GM21786 (cell line): ENCODE measurements around the gene MFRP.

Experiments
- ATAC-seq: cut with Tn5 transposase; IDR thresholded peaks from one replicate; pipeline ENCODE4 v1.9.1; 2021; ENCODE audit not compliant: unreplicated experiment

The MFRP gene

GRCh38 chr11:119338965-119339588, 7.4 kb downstream of the MFRP start:
- no peak for ATAC-seq

- ATAC-seq, result no peak
Measured at GRCh38 chr11:119338318-119338890, 8.1 kb downstream of the MFRP start.

- no peak for ATAC-seq
Measured at GRCh38 chr11:119337581-119338317, 8.8 kb downstream of the MFRP start.

- no peak for ATAC-seq
Measured at GRCh38 chr11:119336744-119337469, 9.6 kb downstream of the MFRP start.

- no peak for ATAC-seq
Measured at GRCh38 chr11:119335655-119336543, 10.6 kb downstream of the MFRP start.

GRCh38 chr11:119335091-119335654, 11.3 kb downstream of the MFRP start:
- no peak for ATAC-seq

GRCh38 chr11:119334174-119334930, 12.2 kb downstream of the MFRP start, which contains the start of gene RNF26:
TSS of gene RNF26 (plus strand) at chr11:119334527. CDS start at chr11:119335123, 596 bp downstream.
- peak; percentile 87 for ATAC-seq

GRCh38 chr11:119332111-119332765, 14.3 kb downstream of the MFRP start:
- ATAC-seq, result no peak

GRCh38 chr11:119330237-119330636, 16.3 kb downstream of the MFRP start:
- ATAC-seq, result no peak

- ATAC-seq, result no peak
Measured at GRCh38 chr11:119329320-119329719, 17.2 kb downstream of the MFRP start.

- ATAC-seq, result no peak
Measured at GRCh38 chr11:119324189-119324588, 22.3 kb downstream of the MFRP start.

- no peak for ATAC-seq
Measured at GRCh38 chr11:119323532-119324033, 22.9 kb downstream of the MFRP start.

- no peak for ATAC-seq
Measured at GRCh38 chr11:119322921-119323531, 23.5 kb downstream of the MFRP start.

GRCh38 chr11:119322360-119322739, 24.2 kb downstream of the MFRP start:
- no peak for ATAC-seq

GRCh38 chr11:119320776-119321524, 25.6 kb downstream of the MFRP start:
- ATAC-seq, result peak; percentile 31

- ATAC-seq, result no peak
Measured at GRCh38 chr11:119320240-119320775, 26.2 kb downstream of the MFRP start.

- no peak for ATAC-seq
Measured at GRCh38 chr11:119319700-119320239, 26.7 kb downstream of the MFRP start.
